Activated T-cell treated with anti-CD3 and anti-CD28 coated beads for 1 hour (primary cell): ENCODE results near the gene SIRT6.
"Not testable (repeated sequence)": the region's sequence is repeated elsewhere in the genome, so short reads cannot be mapped to it uniquely, and the experiment has no call there.

ENCODE experiments used
- DNase-seq: peaks from one replicate; pipeline ENCODE4 v3.0.0-alpha.2; 2020; ENCODE audit warnings: low read depth

SIRT6 gene

GRCh38 chr19:4199699-4200293 is 17.4 kb upstream of the SIRT6 start:
- DNase-seq, result no peak

- DNase-seq, result no peak
Observed at GRCh38 chr19:4198467-4199126, 16.2 kb upstream of the SIRT6 start.

- no peak for DNase-seq
Observed at GRCh38 chr19:4197625-4198466, 15.5 kb upstream of the SIRT6 start.

GRCh38 chr19:4197228-4197624 is 14.9 kb upstream of the SIRT6 start:
- no peak for DNase-seq

- DNase-seq, result no peak
Observed at GRCh38 chr19:4196587-4197148, 14.3 kb upstream of the SIRT6 start.

GRCh38 chr19:4196009-4196408 is 13.6 kb upstream of the SIRT6 start:
- no peak for DNase-seq

- no peak for DNase-seq
Observed at GRCh38 chr19:4194353-4194752, 12.0 kb upstream of the SIRT6 start.

- DNase-seq, result not testable (repeated sequence)
Observed at GRCh38 chr19:4192537-4192936, 10.2 kb upstream of the SIRT6 start.

GRCh38 chr19:4189641-4190040 is 7.3 kb upstream of the SIRT6 start:
- no peak for DNase-seq

- DNase-seq, result no peak
Observed at GRCh38 chr19:4187313-4188122, 5.2 kb upstream of the SIRT6 start.

GRCh38 chr19:4186087-4186993 is 4.0 kb upstream of the SIRT6 start:
- DNase-seq, result peak; percentile 77

- no peak for DNase-seq
Observed at GRCh38 chr19:4185413-4186086, 3.2 kb upstream of the SIRT6 start.

GRCh38 chr19:4184718-4185352 is 2.5 kb upstream of the SIRT6 start:
- no peak for DNase-seq

GRCh38 chr19:4183967-4184717 is 1.8 kb upstream of the SIRT6 start:
- DNase-seq, result no peak

GRCh38 chr19:4181053-4181508 is 1.3 kb downstream of the SIRT6 start:
- DNase-seq, result no peak

- no peak for DNase-seq
Observed at GRCh38 chr19:4178990-4179389, 3.4 kb downstream of the SIRT6 start.

GRCh38 chr19:4177146-4177545 is 5.2 kb downstream of the SIRT6 start:
- no peak for DNase-seq

- DNase-seq, result no peak
Observed at GRCh38 chr19:4175669-4175931, 6.8 kb downstream of the SIRT6 start.
